DMS114 treated with DMSO at 0.1 percent for 48 hours (cell line): ENCODE results near the gene CDK5RAP2.

Source experiments
- DNase-seq: peaks from one replicate; lab custom pipeline; 2025; ENCODE audit not compliant: unreplicated experiment; lab: John Stamatoyannopoulos, UW

The CDK5RAP2 gene

GRCh38 chr9:120439926-120440325, 140.0 kb downstream of the CDK5RAP2 start:
- DNase-seq, result no peak

GRCh38 chr9:120438836-120439546, 141.0 kb downstream of the CDK5RAP2 start:
- no peak for DNase-seq

GRCh38 chr9:120438111-120438510, 141.9 kb downstream of the CDK5RAP2 start:
- no peak for DNase-seq

- no peak for DNase-seq
These were observed 142.9 kb downstream of the CDK5RAP2 start for GRCh38 chr9:120436983-120437475.

- DNase-seq, result no peak
These were observed 143.5 kb downstream of the CDK5RAP2 start for GRCh38 chr9:120436446-120436845.

GRCh38 chr9:120435091-120435490, 144.9 kb downstream of the CDK5RAP2 start:
- no peak for DNase-seq

- DNase-seq, result no peak
These were observed 145.4 kb downstream of the CDK5RAP2 start for GRCh38 chr9:120434532-120434931.

- DNase-seq, result no peak
These were observed 146.3 kb downstream of the CDK5RAP2 start for GRCh38 chr9:120433701-120434100.

GRCh38 chr9:120432600-120432999, 147.4 kb downstream of the CDK5RAP2 start:
- no peak for DNase-seq

GRCh38 chr9:120431268-120431667, 148.7 kb downstream of the CDK5RAP2 start:
- no peak for DNase-seq

GRCh38 chr9:120424248-120424647, 155.7 kb downstream of the CDK5RAP2 start:
- no peak for DNase-seq

- DNase-seq, result no peak
These were observed 156.2 kb downstream of the CDK5RAP2 start for GRCh38 chr9:120423812-120424211.

- no peak for DNase-seq
These were observed 158.0 kb downstream of the CDK5RAP2 start for GRCh38 chr9:120421977-120422376.

- DNase-seq, result no peak
These were observed 161.7 kb downstream of the CDK5RAP2 start for GRCh38 chr9:120418315-120418714.

- DNase-seq, result no peak
These were observed 163.1 kb downstream of the CDK5RAP2 start for GRCh38 chr9:120416781-120417427.

GRCh38 chr9:120413121-120414048, 166.6 kb downstream of the CDK5RAP2 start:
- DNase-seq, result no peak

- DNase-seq, result no peak
These were observed 167.5 kb downstream of the CDK5RAP2 start for GRCh38 chr9:120412425-120412951.

- no peak for DNase-seq
These were observed 168.0 kb downstream of the CDK5RAP2 start for GRCh38 chr9:120411862-120412424.

- DNase-seq, result no peak
These were observed 169.0 kb downstream of the CDK5RAP2 start for GRCh38 chr9:120410925-120411501.

GRCh38 chr9:120408680-120409258, 171.2 kb downstream of the CDK5RAP2 start:
- no peak for DNase-seq
